PC-9 (cell line): ENCODE data around the gene NOM1. TPM values are rescaled to one million over a fixed set of nuclear protein-coding genes. Genes with fewer than 3 reads are reported as not detected.

ENCODE experiments used
- BruUV-seq: library from RNA; stranded (reverse); fragments of 400-500 nt; replicated peaks from 2 replicates; lab custom pipeline; 2021; lab: Mats Ljungman, UMichigan
- CTCF ChIA-PET: fragments of 300-600 bp; sonication (Branson Sonifier 250); formaldehyde crosslinking; loops from one replicate; lab custom pipeline; 2022; ENCODE audit warnings: antibody characterized with exemption; lab: Charles Lee
- POLR2A ChIA-PET: fragments of 300-600 bp; sonication (Branson Sonifier 250); formaldehyde crosslinking; loops from one replicate; lab custom pipeline; 2022; ENCODE audit warnings: antibody characterized with exemption; ENCODE audit not compliant: unreplicated experiment; lab: Charles Lee
- DNase-seq, 2 experiments: peaks; one replicate each; pipeline versions ENCODE4 v3.0.0 to v3.0.0-alpha.2; 2015 to 2022; ENCODE audit warnings: mixed read lengths in 1 of 2
- H2AFZ ChIP-seq: fragments of 200-600 bp; sonication (generic); 2 replicates; pipeline ENCODE4 v1.8.1; 2017; ENCODE audit warnings: antibody characterized with exemption
- H3F3A ChIP-seq: fragments of 200-600 bp; sonication (generic); 2 replicates; pipeline ENCODE4 v1.8.1; 2017; ENCODE audit warnings: antibody characterized with exemption, mild to moderate bottlenecking, low read depth; ENCODE audit not compliant: insufficient read depth
- H3K27ac ChIP-seq: fragments of 200-600 bp; sonication (generic); 2 replicates; pipeline ENCODE4 v1.6.1; 2016; ENCODE audit warnings: mixed run types
- H3K27me3 ChIP-seq: fragments of 200-600 bp; sonication (generic); 2 replicates; pipeline ENCODE4 v1.6.1; 2016; ENCODE audit warnings: low read depth, mixed run types; ENCODE audit not compliant: insufficient read depth
- H3K36me3 ChIP-seq: fragments of 200-600 bp; sonication (generic); 2 replicates; pipeline ENCODE4 v1.6.1; 2016; ENCODE audit warnings: low read depth, mixed run types
- H3K4me1 ChIP-seq: fragments of 200-600 bp; sonication (generic); replicated peaks from 2 replicates; pipeline ENCODE4 v1.6.1; 2016; ENCODE audit warnings: mixed run types; ENCODE audit not compliant: insufficient read depth
- H3K4me2 ChIP-seq: fragments of 200-600 bp; sonication (generic); 2 replicates; pipeline ENCODE4 v1.6.1; 2017; ENCODE audit warnings: mixed run types
- H3K4me3 ChIP-seq: fragments of 200-600 bp; sonication (generic); 2 replicates; pipeline ENCODE4 v1.6.1; 2016; ENCODE audit warnings: mixed run types
- H3K79me2 ChIP-seq: fragments of 200-600 bp; sonication (generic); 2 replicates; pipeline ENCODE4 v1.6.1; 2017; ENCODE audit warnings: low read depth, mixed run types
- H3K9me2 ChIP-seq: fragments of 200-600 bp; sonication (generic); 2 replicates; pipeline ENCODE4 v1.8.1; 2017; ENCODE audit warnings: mild to moderate bottlenecking; ENCODE audit not compliant: insufficient read depth
- H3K9me3 ChIP-seq: fragments of 200-600 bp; sonication (generic); 2 replicates; pipeline ENCODE4 v1.8.1; 2016; ENCODE audit warnings: low read depth; ENCODE audit not compliant: insufficient read depth
- H4K20me1 ChIP-seq: fragments of 200-600 bp; sonication (generic); 2 replicates; pipeline ENCODE4 v1.8.1; 2017; ENCODE audit not compliant: insufficient read depth
- EZH2 ChIP-seq: fragments of 200-600 bp; sonication (generic); IDR thresholded peaks from 2 replicates; pipeline ENCODE4 v1.8.0; 2017; ENCODE audit warnings: antibody characterized with exemption, low read depth
- intact Hi-C: fragments of 100-400 bp; cut with micrococcal nuclease; formaldehyde crosslinking; loops from one replicate; pipeline ENCODE4 v1.10.0; 2022; ENCODE audit not compliant: unreplicated experiment
- total RNA-seq: library from RNA; stranded (reverse); gene quantifications from 2 replicates; pipeline ENCODE4 v1.2.3, GENCODE V29; 2021
- TF ChIP-seq, protein P1 (sequence below): fragments of 200-600 bp; sonication (generic); conservative IDR thresholded peaks from 2 replicates; pipeline ENCODE4 v1.6.1; 2017; ENCODE audit warnings: mixed run types, antibody characterized with exemption, mild to moderate bottlenecking, moderate library complexity

NOM1 gene
- total RNA-seq, 1 experiment from 2014 or later, result 25.4 TPM

DNA sequence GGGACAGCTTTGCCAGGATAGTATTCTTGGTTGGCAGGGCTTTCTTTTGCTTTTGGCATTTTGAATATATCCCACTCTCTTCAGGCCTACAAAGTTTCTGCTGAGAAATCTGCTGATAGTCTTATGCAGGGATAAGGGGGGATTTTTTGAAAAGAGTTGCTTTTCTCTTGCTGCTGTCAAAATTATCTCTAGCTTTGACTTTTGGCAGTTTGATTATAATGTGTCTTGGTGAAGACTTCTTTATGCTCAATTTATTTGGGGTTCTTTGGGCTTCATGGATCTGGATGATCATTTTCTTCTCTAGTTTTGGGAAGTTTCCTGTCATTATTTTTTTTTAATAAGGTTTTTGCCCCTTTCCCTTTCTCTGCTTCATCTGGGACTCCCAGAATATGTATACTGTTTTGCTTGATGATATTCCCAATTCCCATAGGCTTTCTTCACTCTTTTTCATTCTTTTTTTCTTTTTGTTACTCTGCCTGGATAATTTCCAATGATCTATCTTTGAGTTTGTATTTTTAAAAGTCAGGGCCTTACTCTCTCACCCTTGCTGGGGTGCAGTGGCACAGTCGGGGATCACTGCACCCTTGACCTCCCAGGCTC is 29.6 kb downstream of the NOM1 start:
- ChIA-PET POLR2A (no interaction called here), CTCF (no interaction called here)
- Histone ChIP-seq H3K79me2 (no peaks in the 10 kb centered on the region), H3K27ac (no peak overlapping the region), H3K27me3 (no peaks in the 10 kb centered on the region), H3K9me3 (no peaks in the 10 kb centered on the region), H4K20me1 (no peaks in the 10 kb centered on the region), H3F3A (peaks cover 2% of the 10 kb centered on the region), H3K36me3 (peaks cover 14% of the 10 kb centered on the region; the same call in 1 of the 2 replicates), H3K4me2 (no peak overlapping the region), H3K4me3 (no peak overlapping the region), H3K9me2 (no peaks in the 10 kb centered on the region), H3K4me1 (no peaks in the 10 kb centered on the region), H2AFZ (no peak overlapping the region)
- DNase-seq, result no peak
- BruUV-seq, result no TSS peak
- intact Hi-C loops, result no loop called here
- no peak for TF ChIP-seq EZH2
- TF ChIP-seq, protein P1, sequence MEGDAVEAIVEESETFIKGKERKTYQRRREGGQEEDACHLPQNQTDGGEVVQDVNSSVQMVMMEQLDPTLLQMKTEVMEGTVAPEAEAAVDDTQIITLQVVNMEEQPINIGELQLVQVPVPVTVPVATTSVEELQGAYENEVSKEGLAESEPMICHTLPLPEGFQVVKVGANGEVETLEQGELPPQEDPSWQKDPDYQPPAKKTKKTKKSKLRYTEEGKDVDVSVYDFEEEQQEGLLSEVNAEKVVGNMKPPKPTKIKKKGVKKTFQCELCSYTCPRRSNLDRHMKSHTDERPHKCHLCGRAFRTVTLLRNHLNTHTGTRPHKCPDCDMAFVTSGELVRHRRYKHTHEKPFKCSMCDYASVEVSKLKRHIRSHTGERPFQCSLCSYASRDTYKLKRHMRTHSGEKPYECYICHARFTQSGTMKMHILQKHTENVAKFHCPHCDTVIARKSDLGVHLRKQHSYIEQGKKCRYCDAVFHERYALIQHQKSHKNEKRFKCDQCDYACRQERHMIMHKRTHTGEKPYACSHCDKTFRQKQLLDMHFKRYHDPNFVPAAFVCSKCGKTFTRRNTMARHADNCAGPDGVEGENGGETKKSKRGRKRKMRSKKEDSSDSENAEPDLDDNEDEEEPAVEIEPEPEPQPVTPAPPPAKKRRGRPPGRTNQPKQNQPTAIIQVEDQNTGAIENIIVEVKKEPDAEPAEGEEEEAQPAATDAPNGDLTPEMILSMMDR, result no peak

DNA sequence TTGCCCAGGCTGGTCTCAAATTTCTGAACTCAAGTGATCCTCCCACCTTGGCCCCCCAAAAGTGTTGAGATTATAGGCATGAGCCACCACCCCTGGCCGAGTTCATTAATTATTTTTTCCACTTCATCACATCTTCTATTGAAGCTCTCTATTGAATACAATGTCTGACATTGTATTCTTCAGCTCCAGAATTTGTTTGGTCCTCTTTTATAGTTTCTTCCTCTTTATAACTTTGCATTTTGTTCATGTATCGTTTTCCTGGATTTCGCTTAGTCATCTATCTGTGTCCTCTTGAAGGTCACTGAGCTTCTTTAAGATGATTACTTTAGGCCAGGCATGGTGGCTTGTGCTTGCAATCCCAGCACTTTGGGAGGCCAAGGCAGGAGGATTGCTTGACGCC is 30.2 kb downstream of the NOM1 start:
- H3K27me3 ChIP-seq, result no peaks in the 10 kb centered on the region
- intact Hi-C loops, result no loop called here
- H3K4me1 ChIP-seq, result no peaks in the 10 kb centered on the region
- POLR2A ChIA-PET, result no interaction called here
- H3K9me3 ChIP-seq, result no peaks in the 10 kb centered on the region
- no peak for TF ChIP-seq EZH2
- TF ChIP-seq, protein P1, result no peak
- no peaks in the 10 kb centered on the region for H4K20me1 ChIP-seq
- no peak for DNase-seq
- no peak overlapping the region for H3K27ac ChIP-seq
- H3F3A ChIP-seq, result peaks cover 7% of the 10 kb centered on the region
- H3K4me2 ChIP-seq, result no peak overlapping the region
- H3K36me3 ChIP-seq, result peaks cover 14% of the 10 kb centered on the region; the same call in 1 of the 2 replicates
- CTCF ChIA-PET, result no interaction called here
- H3K4me3 ChIP-seq, result no peak overlapping the region
- no peak overlapping the region for H2AFZ ChIP-seq
- no TSS peak for BruUV-seq
- H3K9me2 ChIP-seq, result no peaks in the 10 kb centered on the region
- no peaks in the 10 kb centered on the region for H3K79me2 ChIP-seq

DNA sequence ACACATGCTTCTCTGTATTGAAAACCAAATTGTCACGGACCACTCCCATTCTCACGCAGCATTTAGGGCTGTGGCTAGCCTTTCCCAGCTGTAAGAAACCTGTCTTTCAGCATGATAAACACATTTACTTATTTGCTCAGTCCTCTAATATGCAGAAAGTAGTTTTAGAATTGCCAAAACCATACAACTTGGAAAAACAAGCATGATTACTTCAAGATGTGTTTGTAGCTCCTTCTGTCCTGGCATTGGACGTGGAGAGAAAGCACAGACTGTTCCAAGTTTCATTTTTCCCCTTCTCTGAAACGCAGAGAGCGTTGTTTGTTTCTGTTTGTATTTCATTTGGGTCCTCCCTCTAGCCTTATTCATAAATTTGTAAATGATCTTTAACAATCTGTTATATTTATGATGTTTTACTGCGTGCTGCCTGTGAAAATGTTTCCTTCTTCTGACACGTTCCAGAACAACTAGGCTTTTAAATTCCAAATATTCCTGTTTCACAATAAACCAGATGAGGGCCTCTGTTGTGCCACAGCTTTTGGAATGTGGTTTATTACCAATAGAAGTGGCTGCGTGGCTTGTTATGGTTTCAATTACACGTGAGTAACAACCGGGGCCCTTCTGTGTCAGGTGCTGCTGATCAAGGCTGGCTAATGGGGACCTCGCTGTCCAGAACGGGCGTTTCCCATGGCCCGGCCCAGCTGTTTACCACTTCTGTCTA is 34.8 kb downstream of the NOM1 start:
- intact Hi-C loops, result no loop called here
- H3K36me3 ChIP-seq, result peaks cover under 1% of the 10 kb centered on the region; the same call in 1 of the 2 replicates
- no peaks in the 10 kb centered on the region for H4K20me1 ChIP-seq
- no TSS peak for BruUV-seq
- no peaks in the 10 kb centered on the region for H3K9me3 ChIP-seq
- H3K27me3 ChIP-seq, result no peaks in the 10 kb centered on the region
- H3K9me2 ChIP-seq, result no peaks in the 10 kb centered on the region
- H2AFZ ChIP-seq, result no peak overlapping the region
- no peaks in the 10 kb centered on the region for H3K79me2 ChIP-seq
- ChIA-PET CTCF (no interaction called here), POLR2A (interaction anchor here (0.5 kb wide), 1 partner anchor 330 kb away, joined by 4 read pairs; no protein-coding TSS in a partner anchor)
- peaks cover 7% of the 10 kb centered on the region for H3F3A ChIP-seq
- H3K4me3 ChIP-seq, result no peak overlapping the region
- H3K4me1 ChIP-seq, result no peaks in the 10 kb centered on the region
- no peak overlapping the region for H3K4me2 ChIP-seq
- no peak for DNase-seq
- H3K27ac ChIP-seq, result no peak overlapping the region
- TF ChIP-seq, protein P1, result no peak
- no peak for TF ChIP-seq EZH2
